Gastrocnemius medialis (tissue), 4 donors: ENCODE results near the gene THADA.

ENCODE experiments used
- POLR2A ChIP-seq, 2 donors: fragments of 450-650 bp; IDR thresholded peaks; one replicate each; pipeline ENCODE4 v1.6.1; 2017; ENCODE audit warnings: antibody characterized with exemption in 2 of 2, mild to moderate bottlenecking in 2 of 2, moderate library complexity in 2 of 2
- TF ChIP-seq, protein P1 (sequence below), 5 experiments: fragments of 450-650 bp in 3 of 5; fragments of 200-600 bp in 2 of 5; sonication (generic) in 2 of 5; IDR thresholded peaks in 4 of 5; conservative IDR thresholded peaks in 1 of 5; 1 replicate in 4 of 5; 2 replicates in 1 of 5; pipeline ENCODE4 v1.5.1; 2016 to 2019; ENCODE audit warnings: antibody characterized with exemption in 5 of 5, mild to moderate bottlenecking in 3 of 5, moderate library complexity in 3 of 5

DNA sequence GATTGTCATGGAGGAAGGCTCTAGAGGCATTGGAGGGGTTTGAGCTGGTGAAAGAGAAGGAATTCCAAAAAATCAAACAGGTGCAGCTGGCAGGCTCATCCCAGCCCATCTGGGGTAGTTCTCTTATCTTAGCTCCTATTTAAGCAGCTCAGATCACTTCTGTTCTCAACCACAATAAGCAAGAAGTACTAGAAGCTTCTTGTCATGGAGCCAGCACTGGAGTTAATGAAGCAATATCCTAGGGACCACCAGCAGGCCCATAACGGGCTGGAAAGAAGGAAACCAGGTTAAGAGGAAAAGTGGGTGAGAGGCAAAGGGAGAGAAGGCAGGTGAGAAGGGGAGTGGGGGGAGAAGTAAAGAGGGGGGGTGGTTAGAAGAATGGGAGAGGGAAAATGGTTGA, 268.7 kb downstream of the THADA start:
- TF ChIP-seq, protein P1, sequence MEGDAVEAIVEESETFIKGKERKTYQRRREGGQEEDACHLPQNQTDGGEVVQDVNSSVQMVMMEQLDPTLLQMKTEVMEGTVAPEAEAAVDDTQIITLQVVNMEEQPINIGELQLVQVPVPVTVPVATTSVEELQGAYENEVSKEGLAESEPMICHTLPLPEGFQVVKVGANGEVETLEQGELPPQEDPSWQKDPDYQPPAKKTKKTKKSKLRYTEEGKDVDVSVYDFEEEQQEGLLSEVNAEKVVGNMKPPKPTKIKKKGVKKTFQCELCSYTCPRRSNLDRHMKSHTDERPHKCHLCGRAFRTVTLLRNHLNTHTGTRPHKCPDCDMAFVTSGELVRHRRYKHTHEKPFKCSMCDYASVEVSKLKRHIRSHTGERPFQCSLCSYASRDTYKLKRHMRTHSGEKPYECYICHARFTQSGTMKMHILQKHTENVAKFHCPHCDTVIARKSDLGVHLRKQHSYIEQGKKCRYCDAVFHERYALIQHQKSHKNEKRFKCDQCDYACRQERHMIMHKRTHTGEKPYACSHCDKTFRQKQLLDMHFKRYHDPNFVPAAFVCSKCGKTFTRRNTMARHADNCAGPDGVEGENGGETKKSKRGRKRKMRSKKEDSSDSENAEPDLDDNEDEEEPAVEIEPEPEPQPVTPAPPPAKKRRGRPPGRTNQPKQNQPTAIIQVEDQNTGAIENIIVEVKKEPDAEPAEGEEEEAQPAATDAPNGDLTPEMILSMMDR (IDR thresholded peaks at IDR 0.05 in 4 of 5, conservative IDR thresholded peaks at IDR 0.05 in 1 of 5) = no peak
- TF ChIP-seq POLR2A (IDR thresholded peaks at IDR 0.05) = no peak
